A549 (cell line): Measurements from ENCODE around the gene TAF10.

Experiments
- CTCF ChIP-seq: fragments of >200 bp; sonication (Bioruptor Twin); formaldehyde crosslinking; IDR thresholded peaks from 3 replicates; pipeline ENCODE4 v1.5.1; 2016
- HEYL ChIP-seq: fragments of 250-450 bp; sonication (Bioruptor Pico); IDR thresholded peaks from 2 replicates; pipeline ENCODE4 v1.8.0; 2021; ENCODE audit warnings: mild to moderate bottlenecking, moderate library complexity
- REST ChIP-seq: fragments of 200-600 bp; sonication (generic); IDR thresholded peaks from 2 replicates; pipeline ENCODE4 v1.6.1; 2016; ENCODE audit warnings: antibody characterized with exemption, mild to moderate bottlenecking, moderate library complexity

GRCh38 chr11:6601041-6601461 lies 11.0 kb downstream of the TAF10 start:
- TF ChIP-seq HEYL (CRISPR knock-in tag) (no peak), REST (no peak), CTCF (no peak)
